ENCODE results near the gene SOX18.
"Not testable (repeated sequence)": the region's sequence is repeated elsewhere in the genome, so short reads cannot be mapped to it uniquely, and the experiment has no call there.

Gene SOX18

GRCh38 chr20:64088586-64088985 lies 39.1 kb upstream of the SOX18 start:
- not testable (repeated sequence) for H3K4me3 ChIP-seq (ENCODE audit: extremely low read depth, insufficient read depth, low read length, poor library complexity, severe bottlenecking); H3K36me3 ChIP-seq (ENCODE audit: control insufficient read depth, insufficient read depth, low read length); H3K27ac ChIP-seq (ENCODE audit: low read depth, low read length, severe bottlenecking); H3K9me3 ChIP-seq (ENCODE audit: control insufficient read depth, low read length); H3K4me1 ChIP-seq (ENCODE audit: control insufficient read depth, insufficient read depth, low read length, poor library complexity, severe bottlenecking)

GRCh38 chr20:64087226-64087825 lies 37.9 kb upstream of the SOX18 start:
- H3K4me3 ChIP-seq (ENCODE audit: extremely low read depth, insufficient read depth, low read length, poor library complexity, severe bottlenecking); H3K27ac ChIP-seq (ENCODE audit: low read depth, low read length, severe bottlenecking); H3K9me3 ChIP-seq (ENCODE audit: control insufficient read depth, low read length); H3K36me3 ChIP-seq (ENCODE audit: control insufficient read depth, insufficient read depth, low read length); H3K4me1 ChIP-seq (ENCODE audit: control insufficient read depth, insufficient read depth, low read length, poor library complexity, severe bottlenecking): not testable (repeated sequence)
- 95% methylated on average over 4 of the region's 36 CpGs; no CpG with 5 or more reads in 1 of the 2 experiments for WGBS, 2 experiments (ENCODE audit: insufficient coverage in 2 of 2)

- Histone ChIP-seq H3K36me3 (ENCODE audit: control insufficient read depth, insufficient read depth, low read length) (no peaks in the 10 kb centered on the region), H3K4me1 (ENCODE audit: control insufficient read depth, insufficient read depth, low read length, poor library complexity, severe bottlenecking) (peaks cover 4% of the 10 kb centered on the region), H3K9me3 (ENCODE audit: control insufficient read depth, low read length) (peaks cover 4% of the 10 kb centered on the region), H3K4me3 (ENCODE audit: extremely low read depth, insufficient read depth, low read length, poor library complexity, severe bottlenecking) (no peak overlapping the region), H3K27ac (ENCODE audit: low read depth, low read length, severe bottlenecking) (no peak overlapping the region)
- WGBS, 2 experiments (ENCODE audit: insufficient coverage in 2 of 2), result 74 to 92% methylated on average over 2 to 3 of the region's 11 CpGs
Observed at GRCh38 chr20:64086801-64087200, 37.4 kb upstream of the SOX18 start.

- no peak overlapping the region for H3K27ac ChIP-seq (ENCODE audit: low read depth, low read length, severe bottlenecking)
- peaks cover 4% of the 10 kb centered on the region for H3K4me1 ChIP-seq (ENCODE audit: control insufficient read depth, insufficient read depth, low read length, poor library complexity, severe bottlenecking)
- no peaks in the 10 kb centered on the region for H3K36me3 ChIP-seq (ENCODE audit: control insufficient read depth, insufficient read depth, low read length)
- WGBS, 2 experiments (ENCODE audit: insufficient coverage in 2 of 2), result 8 to 15% methylated on average over 10 to 16 of the region's 23 CpGs
- peaks cover 4% of the 10 kb centered on the region for H3K9me3 ChIP-seq (ENCODE audit: control insufficient read depth, low read length)
- no peak overlapping the region for H3K4me3 ChIP-seq (ENCODE audit: extremely low read depth, insufficient read depth, low read length, poor library complexity, severe bottlenecking)
Observed at GRCh38 chr20:64084685-64085152, 35.3 kb upstream of the SOX18 start.

- H3K4me3 ChIP-seq (ENCODE audit: extremely low read depth, insufficient read depth, low read length, poor library complexity, severe bottlenecking), result peak within 1 kb of the TSS; percentile 44
Observed at GRCh38 chr20:64083804-64084684, 34.6 kb upstream of the SOX18 start, which contains the start of gene LKAAEAR1. Gene LKAAEAR1 (minus strand): TSS chr20:64084398. CDS start chr20:64084219, 179 bp downstream.

GRCh38 chr20:64083378-64083803 lies 34.0 kb upstream of the SOX18 start:
- peaks cover 9% of the 10 kb centered on the region for H3K4me1 ChIP-seq (ENCODE audit: control insufficient read depth, insufficient read depth, low read length, poor library complexity, severe bottlenecking)
- WGBS, 2 experiments (ENCODE audit: insufficient coverage in 2 of 2), result 3 to 4% methylated on average over 29 to 42 of the region's 52 CpGs
- peak overlapping the region; percentile 44 for H3K4me3 ChIP-seq (ENCODE audit: extremely low read depth, insufficient read depth, low read length, poor library complexity, severe bottlenecking)

More at GRCh38 chr20:64083804-64084684, 34.6 kb upstream of the SOX18 start, which contains the start of gene LKAAEAR1:
- Histone ChIP-seq H3K36me3 (ENCODE audit: control insufficient read depth, insufficient read depth, low read length) (no peaks in the 10 kb centered on the region), H3K4me1 (ENCODE audit: control insufficient read depth, insufficient read depth, low read length, poor library complexity, severe bottlenecking) (peaks cover 4% of the 10 kb centered on the region), H3K9me3 (ENCODE audit: control insufficient read depth, low read length) (peaks cover 4% of the 10 kb centered on the region), H3K27ac (ENCODE audit: low read depth, low read length, severe bottlenecking) (no peak within 1 kb of the TSS)
- 4 to 6% methylated on average over 73 to 75 of the region's 86 CpGs for WGBS, 2 experiments (ENCODE audit: insufficient coverage in 2 of 2)

GRCh38 chr20:64082820-64083377 lies 33.5 kb upstream of the SOX18 start:
- Histone ChIP-seq H3K36me3 (ENCODE audit: control insufficient read depth, insufficient read depth, low read length) (no peaks in the 10 kb centered on the region), H3K27ac (ENCODE audit: low read depth, low read length, severe bottlenecking) (no peak overlapping the region), H3K4me3 (ENCODE audit: extremely low read depth, insufficient read depth, low read length, poor library complexity, severe bottlenecking) (no peak overlapping the region), H3K4me1 (ENCODE audit: control insufficient read depth, insufficient read depth, low read length, poor library complexity, severe bottlenecking) (peaks cover 11% of the 10 kb centered on the region), H3K9me3 (ENCODE audit: control insufficient read depth, low read length) (peaks cover 4% of the 10 kb centered on the region)
- 25 to 32% methylated on average over 7 to 11 of the region's 13 CpGs for WGBS, 2 experiments (ENCODE audit: insufficient coverage in 2 of 2)

More at GRCh38 chr20:64083378-64083803, 34.0 kb upstream of the SOX18 start:
- Histone ChIP-seq H3K9me3 (ENCODE audit: control insufficient read depth, low read length) (peaks cover 4% of the 10 kb centered on the region), H3K36me3 (ENCODE audit: control insufficient read depth, insufficient read depth, low read length) (no peaks in the 10 kb centered on the region), H3K27ac (ENCODE audit: low read depth, low read length, severe bottlenecking) (no peak overlapping the region)

- Histone ChIP-seq H3K36me3 (ENCODE audit: control insufficient read depth, insufficient read depth, low read length) (no peaks in the 10 kb centered on the region), H3K9me3 (ENCODE audit: control insufficient read depth, low read length) (peaks cover 4% of the 10 kb centered on the region), H3K4me1 (ENCODE audit: control insufficient read depth, insufficient read depth, low read length, poor library complexity, severe bottlenecking) (peaks cover 11% of the 10 kb centered on the region), H3K4me3 (ENCODE audit: extremely low read depth, insufficient read depth, low read length, poor library complexity, severe bottlenecking) (no peak overlapping the region), H3K27ac (ENCODE audit: low read depth, low read length, severe bottlenecking) (no peak overlapping the region)
- WGBS, 2 experiments (ENCODE audit: insufficient coverage in 2 of 2), result 21 to 28% methylated on average over 12 of the region's 13 CpGs
Observed at GRCh38 chr20:64082126-64082731, 32.8 kb upstream of the SOX18 start.

- H3K4me1 ChIP-seq (ENCODE audit: control insufficient read depth, insufficient read depth, low read length, poor library complexity, severe bottlenecking), result peaks cover 11% of the 10 kb centered on the region
- no peak overlapping the region for H3K27ac ChIP-seq (ENCODE audit: low read depth, low read length, severe bottlenecking)
- H3K4me3 ChIP-seq (ENCODE audit: extremely low read depth, insufficient read depth, low read length, poor library complexity, severe bottlenecking), result no peak overlapping the region
- peaks cover under 1% of the 10 kb centered on the region for H3K9me3 ChIP-seq (ENCODE audit: control insufficient read depth, low read length)
- WGBS, 2 experiments (ENCODE audit: insufficient coverage in 2 of 2), result 97% methylated on average over 6 of the region's 6 CpGs
- H3K36me3 ChIP-seq (ENCODE audit: control insufficient read depth, insufficient read depth, low read length), result no peaks in the 10 kb centered on the region
Observed at GRCh38 chr20:64081624-64081964, 32.2 kb upstream of the SOX18 start.

GRCh38 chr20:64080813-64081623 lies 31.6 kb upstream of the SOX18 start:
- WGBS, 2 experiments (ENCODE audit: insufficient coverage in 2 of 2), result 86 to 92% methylated on average over 10 to 14 of the region's 17 CpGs
- H3K27ac ChIP-seq (ENCODE audit: low read depth, low read length, severe bottlenecking), result no peak overlapping the region
- H3K9me3 ChIP-seq (ENCODE audit: control insufficient read depth, low read length), result no peaks in the 10 kb centered on the region
- no peaks in the 10 kb centered on the region for H3K36me3 ChIP-seq (ENCODE audit: control insufficient read depth, insufficient read depth, low read length)
- peaks cover 11% of the 10 kb centered on the region for H3K4me1 ChIP-seq (ENCODE audit: control insufficient read depth, insufficient read depth, low read length, poor library complexity, severe bottlenecking)
- peak overlapping the region; percentile 47 for H3K4me3 ChIP-seq (ENCODE audit: extremely low read depth, insufficient read depth, low read length, poor library complexity, severe bottlenecking)
